K562 (cell line): ENCODE measurements around the gene SEPHS2. TPM values are rescaled to one million over a fixed set of nuclear protein-coding genes. Genes with fewer than 3 reads are reported as not detected.
A peak's percentile ranks its signal among the peaks of the same experiment; 100 is the strongest.

Experiments
- CBFB ChIP-seq: sonication (generic); formaldehyde crosslinking; IDR thresholded peaks from 2 replicates; pipeline ENCODE4 v1.4.0; 2020; ENCODE audit warnings: mild to moderate bottlenecking, missing genetic modification reagents
- ELF2 ChIP-seq: fragments of 250-450 bp; sonication (Bioruptor Pico); IDR thresholded peaks from 2 replicates; pipeline ENCODE4 v1.5.0; 2021; ENCODE audit warnings: mild to moderate bottlenecking
- HDAC2 ChIP-seq: fragments of 450-650 bp; IDR thresholded peaks from 2 replicates; pipeline ENCODE4 v1.6.1; 2016; ENCODE audit warnings: mild to moderate bottlenecking
- MED1 ChIP-seq: sonication (generic); formaldehyde crosslinking; IDR thresholded peaks from 2 replicates; pipeline ENCODE4 v1.8.1; 2023; ENCODE audit warnings: missing genetic modification reagents, borderline replicate concordance
- NFE2L1 ChIP-seq: fragments of 450-650 bp; IDR thresholded peaks from 2 replicates; pipeline ENCODE4 v1.6.1; 2016; ENCODE audit warnings: missing genetic modification characterization, low read depth, mild to moderate bottlenecking, missing compliant biosample characterization, moderate library complexity, borderline replicate concordance
- POLR2A ChIP-seq: fragments of 450-650 bp; conservative IDR thresholded peaks from 2 replicates; pipeline ENCODE4 v1.6.1; 2016
- POLR2AphosphoS5 ChIP-seq: IDR thresholded peaks from 2 replicates; pipeline ENCODE4 v1.6.1; 2011; ENCODE audit warnings: mild to moderate bottlenecking, low read depth, low read length, moderate library complexity; ENCODE audit not compliant: control insufficient read depth, insufficient read depth
- PTTG1 ChIP-seq: fragments of 450-650 bp; IDR thresholded peaks from 2 replicates; pipeline ENCODE4 v1.6.1; 2016; ENCODE audit warnings: low read depth, mild to moderate bottlenecking, missing genetic modification characterization, missing compliant biosample characterization
- SMC3 ChIP-seq: conservative IDR thresholded peaks from 2 replicates; pipeline ENCODE4 v1.6.1; 2011; ENCODE audit warnings: low read depth, low read length, improper control_type of control experiment; ENCODE audit not compliant: insufficient read depth
- SP1 ChIP-seq: sonication (generic); formaldehyde crosslinking; IDR thresholded peaks from 2 replicates; pipeline ENCODE4 v1.8.1; 2022; ENCODE audit warnings: mild to moderate bottlenecking, missing genetic modification reagents
- SREBF1 ChIP-seq: fragments of 150-350 bp; IDR thresholded peaks from 2 replicates; pipeline ENCODE4 v1.6.1; 2014; ENCODE audit warnings: antibody characterized with exemption, low read depth, low read length, borderline replicate concordance
- SRF ChIP-seq, 2 experiments: fragments of 250-450, 450-650 bp in 1 of 2; sonication (Bioruptor Pico) in 1 of 2; sonication (generic) in 1 of 2; formaldehyde crosslinking; IDR thresholded peaks; 2 replicates each; pipeline versions ENCODE4 v1.5.0 to v1.5.1; 2020 to 2022; ENCODE audit warnings: mild to moderate bottlenecking in 1 of 2, missing genetic modification reagents in 1 of 2
- SUPT5H ChIP-seq: fragments of 450-650 bp; IDR thresholded peaks from 2 replicates; pipeline ENCODE4 v1.6.1; 2016
- TCFL5 ChIP-seq: fragments of 250-450 bp; sonication (Bioruptor Pico); conservative IDR thresholded peaks from 2 replicates; pipeline ENCODE4 v1.6.1; 2021; ENCODE audit warnings: mild to moderate bottlenecking, moderate library complexity, matching md5 sums
- ZNF12 ChIP-seq: sonication (generic); formaldehyde crosslinking; IDR thresholded peaks from 2 replicates; pipeline ENCODE4 v1.4.0; 2020; ENCODE audit warnings: mild to moderate bottlenecking, missing genetic modification reagents
- ZNF184 ChIP-seq: sonication (generic); formaldehyde crosslinking; IDR thresholded peaks from 2 replicates; pipeline ENCODE4 v1.5.0; 2020; ENCODE audit warnings: missing genetic modification reagents
- ZNF274 ChIP-seq: IDR thresholded peaks from 2 replicates; pipeline ENCODE4 v1.6.1; 2011; ENCODE audit warnings: low read depth, mild to moderate bottlenecking, low read length, moderate library complexity, borderline replicate concordance
- ZNF3 ChIP-seq: fragments of 250-450 bp; sonication (Bioruptor Pico); IDR thresholded peaks from 2 replicates; pipeline ENCODE4 v1.5.0; 2021; ENCODE audit warnings: mild to moderate bottlenecking, moderate library complexity
- ZNF436 ChIP-seq: fragments of 250-450, 450-650 bp; sonication (Bioruptor Pico); formaldehyde crosslinking; IDR thresholded peaks from 2 replicates; pipeline ENCODE4 v1.7.0; 2020; ENCODE audit warnings: mild to moderate bottlenecking
- ZNF830 ChIP-seq: fragments of 250-450 bp; sonication (Bioruptor Pico); IDR thresholded peaks from 2 replicates; pipeline ENCODE4 v1.5.0; 2021; ENCODE audit warnings: mild to moderate bottlenecking
- ZSCAN32 ChIP-seq: fragments of 450-650 bp; formaldehyde crosslinking; IDR thresholded peaks from 2 replicates; pipeline ENCODE4 v1.4.0; 2020; ENCODE audit warnings: mild to moderate bottlenecking, moderate library complexity
- polyA plus RNA-seq, 8 experiments: library from polyadenylated mRNA; depleted of rRNA in 4 of 8; stranded (reverse) in 5 of 8; unstranded in 3 of 8; fragments of >200 nt; fragmentation: Nextera tagmentation in 2 of 8; fragmentation: Illumina TruSeq in 1 of 8; extraction: Ambion mirVana in 2 of 8; extraction: Trizol in 1 of 8; gene quantifications; 2 replicates each; pipeline versions ENCODE4 v1.2.1 to v1.2.3, GENCODE V29; 2011 to 2014; ENCODE audit warnings: inconsistent platforms in 1 of 8, missing spikeins in 1 of 8
- total RNA-seq, 7 experiments: library from RNA; depleted of rRNA in 6 of 7; stranded (reverse); fragments of >200 nt in 6 of 7; fragmentation: Illumina TruSeq in 2 of 7; extraction: Trizol in 2 of 7; gene quantifications; 2 replicates each; pipeline versions ENCODE4 v1.2.1 to v1.2.3, GENCODE V29; 2011 to 2021; ENCODE audit warnings: low replicate concordance in 1 of 7
- TF ChIP-seq, protein P1 (sequence below): sonication (generic); formaldehyde crosslinking; IDR thresholded peaks from 2 replicates; pipeline ENCODE4 v1.8.1; 2023; ENCODE audit warnings: mild to moderate bottlenecking, missing genetic modification reagents
- TF ChIP-seq, protein P2 (sequence below), 2 experiments: IDR thresholded peaks in 1 of 2; conservative IDR thresholded peaks in 1 of 2; 2 replicates each; pipeline ENCODE4 v1.6.1; 2016; ENCODE audit warnings: low read depth in 2 of 2, mild to moderate bottlenecking in 1 of 2, missing compliant biosample characterization in 1 of 2, missing genetic modification characterization in 1 of 2, moderate library complexity in 1 of 2

Gene SEPHS2
- total and polyA plus RNA-seq, 9 of the 15 experiments (the other 6 are each of a cell fraction or from before 2014, with no cell fraction given), result 20.9 to 90.6 (median 43.4) TPM

DNA sequence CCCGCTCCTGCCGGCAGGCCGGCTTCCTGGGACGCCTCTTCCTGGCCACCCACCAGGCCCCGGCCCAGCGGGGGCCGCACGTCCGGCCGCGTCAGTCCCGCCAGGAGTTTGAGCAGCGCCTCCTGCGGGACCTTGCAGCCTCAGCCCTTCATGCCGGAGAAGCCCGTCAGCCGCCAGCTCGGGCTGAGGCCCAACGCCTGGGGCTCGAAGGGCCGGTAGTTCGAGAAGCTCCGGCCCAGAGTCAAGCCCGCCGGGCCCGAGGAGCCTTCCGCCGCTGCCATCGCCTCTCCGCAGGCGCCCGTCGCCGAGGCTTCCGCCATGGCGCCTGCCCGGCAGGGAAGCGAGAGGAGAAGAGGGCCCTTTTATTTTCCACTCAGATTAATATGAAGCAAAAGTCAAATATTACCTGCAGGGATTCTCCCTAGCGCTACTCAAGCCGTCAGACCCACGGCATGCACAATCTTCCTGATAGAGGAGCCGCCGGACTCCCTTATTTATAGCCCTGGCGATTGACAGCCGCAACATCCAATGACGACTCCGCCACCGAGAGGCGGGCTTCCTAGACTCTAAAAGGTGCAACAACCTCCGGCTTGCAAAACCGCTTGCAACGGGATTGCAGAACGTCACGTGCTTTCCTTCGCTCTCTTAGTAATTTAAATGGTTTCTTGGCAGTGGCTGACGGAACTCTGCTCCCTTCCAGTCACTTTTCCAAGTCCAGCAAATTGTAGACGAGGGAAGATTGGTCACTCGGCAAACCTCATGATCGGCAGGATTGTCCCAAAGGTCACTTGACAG is at the start of gene SEPHS2 (continued):
- no peak; the same call in 1 of the 2 replicates for TF ChIP-seq HDAC2
- TF ChIP-seq SRF (CRISPR knock-in tag; IDR thresholded peaks at IDR 0.05), result no peak; a peak in 2 of 4 replicates
- TF ChIP-seq ZNF3 (CRISPR knock-in tag), result no peak
- TF ChIP-seq SREBF1, result peak; percentile 64; the same call in 1 of the 2 replicates
- TF ChIP-seq POLR2AphosphoS5, result peak; percentile 95
- TF ChIP-seq ZNF184 (CRISPR knock-in tag), result no peak
- TF ChIP-seq CBFB (CRISPR knock-in tag), result no peak
- 0 out of 2 replicates have a peak, but pooled peaks have one; percentile 74 for TF ChIP-seq ZNF830 (CRISPR knock-in tag)
- peak; percentile 52; the same call in 1 of the 2 replicates for TF ChIP-seq ZNF274
- TF ChIP-seq ZNF12 (CRISPR knock-in tag), result no peak
- TF ChIP-seq SUPT5H, result peak; percentile 94
- TF ChIP-seq ZSCAN32 (CRISPR knock-in tag), result no peak
- no peak for TF ChIP-seq ZNF436 (CRISPR knock-in tag)
- TF ChIP-seq PTTG1 (tag), result no peak
- TF ChIP-seq SP1 (CRISPR knock-in tag), result peak; percentile 67; the same call in 1 of the 2 replicates
- TF ChIP-seq NFE2L1 (tag), result no peak
- TF ChIP-seq MED1 (CRISPR knock-in tag), result no peak
- TF ChIP-seq, protein P1, sequence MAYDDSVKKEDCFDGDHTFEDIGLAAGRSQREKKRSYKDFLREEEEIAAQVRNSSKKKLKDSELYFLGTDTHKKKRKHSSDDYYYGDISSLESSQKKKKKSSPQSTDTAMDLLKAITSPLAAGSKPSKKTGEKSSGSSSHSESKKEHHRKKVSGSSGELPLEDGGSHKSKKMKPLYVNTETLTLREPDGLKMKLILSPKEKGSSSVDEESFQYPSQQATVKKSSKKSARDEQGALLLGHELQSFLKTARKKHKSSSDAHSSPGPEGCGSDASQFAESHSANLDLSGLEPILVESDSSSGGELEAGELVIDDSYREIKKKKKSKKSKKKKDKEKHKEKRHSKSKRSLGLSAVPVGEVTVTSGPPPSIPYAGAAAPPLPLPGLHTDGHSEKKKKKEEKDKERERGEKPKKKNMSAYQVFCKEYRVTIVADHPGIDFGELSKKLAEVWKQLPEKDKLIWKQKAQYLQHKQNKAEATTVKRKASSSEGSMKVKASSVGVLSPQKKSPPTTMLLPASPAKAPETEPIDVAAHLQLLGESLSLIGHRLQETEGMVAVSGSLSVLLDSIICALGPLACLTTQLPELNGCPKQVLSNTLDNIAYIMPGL (CRISPR knock-in tag), result no peak; the same call in 1 of the 2 replicates
- no peak for TF ChIP-seq SMC3
- TF ChIP-seq ELF2, result peak; percentile 43; the same call in 1 of the 2 replicates
- TF ChIP-seq TCFL5 (CRISPR knock-in tag), result no peak
- TF ChIP-seq, protein P2, sequence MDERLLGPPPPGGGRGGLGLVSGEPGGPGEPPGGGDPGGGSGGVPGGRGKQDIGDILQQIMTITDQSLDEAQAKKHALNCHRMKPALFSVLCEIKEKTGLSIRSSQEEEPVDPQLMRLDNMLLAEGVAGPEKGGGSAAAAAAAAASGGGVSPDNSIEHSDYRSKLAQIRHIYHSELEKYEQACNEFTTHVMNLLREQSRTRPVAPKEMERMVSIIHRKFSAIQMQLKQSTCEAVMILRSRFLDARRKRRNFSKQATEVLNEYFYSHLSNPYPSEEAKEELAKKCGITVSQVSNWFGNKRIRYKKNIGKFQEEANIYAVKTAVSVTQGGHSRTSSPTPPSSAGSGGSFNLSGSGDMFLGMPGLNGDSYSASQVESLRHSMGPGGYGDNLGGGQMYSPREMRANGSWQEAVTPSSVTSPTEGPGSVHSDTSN (CRISPR knock-in tag; IDR thresholded peaks at IDR 0.05; ENCODE audit: low read depth), result peak; percentile 95
- TF ChIP-seq, protein P2 (tag; conservative IDR thresholded peaks at IDR 0.05; ENCODE audit: low read depth), result peak; percentile 100
- TF ChIP-seq POLR2A, result peak; percentile 98
